Measurements from ENCODE around the gene PCNX1. TPM values are rescaled to one million over a fixed set of nuclear protein-coding genes. Genes with fewer than 3 reads are reported as not detected.
A peak's percentile ranks its signal among the peaks of the same experiment; 100 is the strongest.

PCNX1 gene
- total RNA-seq, 1 experiment from 2014 or later, result 23.3 TPM

GRCh38 chr14:70882776-70883492 is 24.3 kb upstream of the PCNX1 start:
- CTCF ChIA-PET, result no interaction called here
- Histone ChIP-seq H3K36me3 (ENCODE audit: low read depth, low read length) (no peaks in the 10 kb centered on the region), H3K27ac (ENCODE audit: low read length) (no peak overlapping the region), H3K4me2 (ENCODE audit: low read length) (no peak overlapping the region), H3K4me3 (ENCODE audit: low read length) (no peak overlapping the region), H3F3A (ENCODE audit: low read length, unreplicated experiment) (no peaks in the 10 kb centered on the region), H4K20me1 (ENCODE audit: low read length) (no peaks in the 10 kb centered on the region), H3K9me3 (ENCODE audit: low read length) (no peaks in the 10 kb centered on the region), H3K9me2 (replicated peaks; ENCODE audit: low read length) (no peaks in the 10 kb centered on the region), H2AFZ (ENCODE audit: low read length) (no peak overlapping the region), H3K9ac (ENCODE audit: low read length) (no peak overlapping the region), H3K27me3 (ENCODE audit: low read length) (no peaks in the 10 kb centered on the region), H3K4me1 (ENCODE audit: insufficient read depth, low read length) (no peaks in the 10 kb centered on the region), H3K79me2 (ENCODE audit: low read length) (no peaks in the 10 kb centered on the region)
- peak; percentile 58 for DNase-seq
- POLR2A ChIA-PET (ENCODE audit: unreplicated experiment), result interaction anchor here (0.6 kb wide), 2 partner anchors 13 to 51 kb away, joined by 3 to 5 read pairs; no protein-coding TSS in a partner anchor
- no TSS peak for BruUV-seq (replicated peaks)
- intact Hi-C loops (cut with micrococcal nuclease), result no loop called here
- ATAC-seq, result peak; percentile 47
- TF ChIP-seq CTCF (conservative IDR thresholded peaks at IDR 0.05; ENCODE audit: low read depth, low read length), result no peak
- TF ChIP-seq EZH2 (IDR thresholded peaks at IDR 0.05; ENCODE audit: low read length, unreplicated experiment), result no peak
- no peak for TF ChIP-seq EZH2phosphoT487 (IDR thresholded peaks at IDR 0.05; ENCODE audit: borderline replicate concordance, low read length)

- Histone ChIP-seq H3K27ac (ENCODE audit: low read length) (no peak overlapping the region), H4K20me1 (ENCODE audit: low read length) (no peaks in the 10 kb centered on the region), H3F3A (ENCODE audit: low read length, unreplicated experiment) (no peaks in the 10 kb centered on the region), H3K79me2 (ENCODE audit: low read length) (no peaks in the 10 kb centered on the region), H3K9ac (ENCODE audit: low read length) (no peak overlapping the region), H3K9me3 (ENCODE audit: low read length) (no peaks in the 10 kb centered on the region), H3K27me3 (ENCODE audit: low read length) (peaks cover 6% of the 10 kb centered on the region; the same call in 1 of the 2 replicates), H3K4me1 (ENCODE audit: insufficient read depth, low read length) (no peaks in the 10 kb centered on the region), H3K4me3 (ENCODE audit: low read length) (no peak overlapping the region), H3K4me2 (ENCODE audit: low read length) (no peak overlapping the region), H3K9me2 (replicated peaks; ENCODE audit: low read length) (no peaks in the 10 kb centered on the region), H2AFZ (ENCODE audit: low read length) (no peak overlapping the region), H3K36me3 (ENCODE audit: low read depth, low read length) (no peaks in the 10 kb centered on the region)
- no TSS peak for BruUV-seq (replicated peaks)
- ATAC-seq (no peak), DNase-seq (no peak)
- no peak for TF ChIP-seq EZH2phosphoT487 (IDR thresholded peaks at IDR 0.05; ENCODE audit: borderline replicate concordance, low read length)
- TF ChIP-seq CTCF (conservative IDR thresholded peaks at IDR 0.05; ENCODE audit: low read depth, low read length), result no peak
- no peak for TF ChIP-seq EZH2 (IDR thresholded peaks at IDR 0.05; ENCODE audit: low read length, unreplicated experiment)
- CTCF ChIA-PET, result interaction anchor here (1.5 kb wide), 1 partner anchor 22 kb away, joined by 4 read pairs; the partner anchor contains the start of gene PCNX1
- intact Hi-C loops (cut with micrococcal nuclease), result no loop called here
- POLR2A ChIA-PET (ENCODE audit: unreplicated experiment), result no interaction called here
Measured at GRCh38 chr14:70884595-70885342, 22.5 kb upstream of the PCNX1 start.
